HEK293T (cell line): ENCODE measurements around the gene BMP7.

Experiments used
- HDGF ChIP-seq: fragments of 450-650 bp; IDR thresholded peaks from 2 replicates; pipeline ENCODE4 v1.6.1; 2017; ENCODE audit warnings: antibody characterized with exemption, borderline replicate concordance
- SP1 ChIP-seq: fragments of 450-650 bp; IDR thresholded peaks from 2 replicates; pipeline ENCODE4 v1.6.1; 2017
- SUZ12 ChIP-seq: fragments of 450-650 bp; IDR thresholded peaks from 2 replicates; pipeline ENCODE4 v1.6.1; 2016; ENCODE audit warnings: mild to moderate bottlenecking

- TF ChIP-seq SUZ12 (no peak), SP1 (no peak), HDGF (no peak)
Observed at GRCh38 chr20:57164872-57165271, 101.6 kb downstream of the BMP7 start.
